Calu3 (cell line): ENCODE results near the gene CASK. TPM values are rescaled to one million over a fixed set of nuclear protein-coding genes. Genes with fewer than 3 reads are reported as not detected.

Source experiments
- BruUV-seq: library from RNA; stranded (reverse); fragments of 400-500 nt; replicated peaks from 2 replicates; lab custom pipeline; 2021; lab: Mats Ljungman, UMichigan
- CTCF ChIA-PET: fragments of 300-600 bp; sonication (Branson Sonifier 250); formaldehyde crosslinking; loops from one replicate; lab custom pipeline; 2022; ENCODE audit warnings: antibody characterized with exemption; lab: Charles Lee
- DNase-seq: peaks from one replicate; pipeline ENCODE4 v3.0.0; 2022
- H3K27ac Mint-ChIP-seq: one replicate; pipeline ENCODE4 v1.8.0; 2022; ENCODE audit warnings: mixed read lengths; ENCODE audit not compliant: unreplicated experiment
- H3K27me3 Mint-ChIP-seq: one replicate; pipeline ENCODE4 v1.8.0; 2022; ENCODE audit warnings: mixed read lengths; ENCODE audit not compliant: unreplicated experiment
- H3K36me3 Mint-ChIP-seq: one replicate; pipeline ENCODE4 v1.8.0; 2022; ENCODE audit warnings: mild to moderate bottlenecking, moderate library complexity, mixed read lengths; ENCODE audit not compliant: insufficient read depth, unreplicated experiment
- H3K4me1 Mint-ChIP-seq: one replicate; pipeline ENCODE4 v1.8.0; 2022; ENCODE audit warnings: mild to moderate bottlenecking, low read depth, mixed read lengths; ENCODE audit not compliant: unreplicated experiment
- H3K4me3 Mint-ChIP-seq: one replicate; pipeline ENCODE4 v1.8.0; 2022; ENCODE audit warnings: mild to moderate bottlenecking, low read depth, moderate library complexity, mixed read lengths; ENCODE audit not compliant: unreplicated experiment
- H3K9me3 Mint-ChIP-seq: one replicate; pipeline ENCODE4 v1.8.0; 2022; ENCODE audit warnings: low read depth, mixed read lengths; ENCODE audit not compliant: unreplicated experiment
- intact Hi-C: fragments of 100-400 bp; cut with micrococcal nuclease; formaldehyde crosslinking; loops from one replicate; pipeline ENCODE4 v1.10.0; 2022; ENCODE audit not compliant: unreplicated experiment
- total RNA-seq: library from RNA; stranded (reverse); gene quantifications from 2 replicates; pipeline ENCODE4 v1.2.3, GENCODE V29; 2022
- TF ChIP-seq, protein P1 (sequence below): fragments of 200-600 bp; IDR thresholded peaks from one replicate; pipeline ENCODE4 v1.8.0; 2022; ENCODE audit warnings: antibody characterized with exemption; ENCODE audit not compliant: unreplicated experiment

CASK gene
- total RNA-seq, 1 experiment from 2014 or later = 157 TPM

DNA sequence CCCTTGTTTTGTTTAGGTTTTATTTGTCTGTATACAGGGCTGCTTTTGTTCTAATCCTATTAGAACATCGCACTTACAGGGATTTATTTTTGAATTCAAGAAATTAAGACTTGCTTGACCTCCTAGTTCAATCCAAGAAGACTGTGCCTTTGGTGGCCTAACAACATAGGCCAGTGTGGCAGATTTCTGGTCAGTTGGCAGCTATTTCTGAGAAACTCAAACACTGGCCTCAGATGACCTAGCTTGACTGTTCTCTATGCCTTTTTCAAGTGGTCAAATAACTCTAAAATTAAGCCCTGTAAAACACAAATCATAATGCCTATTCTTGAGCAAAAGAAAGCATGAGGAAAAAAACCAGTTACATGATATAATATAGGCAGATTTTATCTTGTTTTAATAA is 323.8 kb downstream of the CASK start:
- no peak overlapping the region for H3K27ac Mint-ChIP-seq
- no peaks in the 10 kb centered on the region for H3K27me3 Mint-ChIP-seq
- no peak overlapping the region for H3K4me3 Mint-ChIP-seq
- intact Hi-C loops = no loop called here
- no peak for DNase-seq
- peaks cover 8% of the 10 kb centered on the region for H3K4me1 Mint-ChIP-seq
- no TSS peak for BruUV-seq
- CTCF ChIA-PET = no interaction called here
- TF ChIP-seq, protein P1, sequence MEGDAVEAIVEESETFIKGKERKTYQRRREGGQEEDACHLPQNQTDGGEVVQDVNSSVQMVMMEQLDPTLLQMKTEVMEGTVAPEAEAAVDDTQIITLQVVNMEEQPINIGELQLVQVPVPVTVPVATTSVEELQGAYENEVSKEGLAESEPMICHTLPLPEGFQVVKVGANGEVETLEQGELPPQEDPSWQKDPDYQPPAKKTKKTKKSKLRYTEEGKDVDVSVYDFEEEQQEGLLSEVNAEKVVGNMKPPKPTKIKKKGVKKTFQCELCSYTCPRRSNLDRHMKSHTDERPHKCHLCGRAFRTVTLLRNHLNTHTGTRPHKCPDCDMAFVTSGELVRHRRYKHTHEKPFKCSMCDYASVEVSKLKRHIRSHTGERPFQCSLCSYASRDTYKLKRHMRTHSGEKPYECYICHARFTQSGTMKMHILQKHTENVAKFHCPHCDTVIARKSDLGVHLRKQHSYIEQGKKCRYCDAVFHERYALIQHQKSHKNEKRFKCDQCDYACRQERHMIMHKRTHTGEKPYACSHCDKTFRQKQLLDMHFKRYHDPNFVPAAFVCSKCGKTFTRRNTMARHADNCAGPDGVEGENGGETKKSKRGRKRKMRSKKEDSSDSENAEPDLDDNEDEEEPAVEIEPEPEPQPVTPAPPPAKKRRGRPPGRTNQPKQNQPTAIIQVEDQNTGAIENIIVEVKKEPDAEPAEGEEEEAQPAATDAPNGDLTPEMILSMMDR = no peak
- H3K9me3 Mint-ChIP-seq = peaks cover 3% of the 10 kb centered on the region
- no peaks in the 10 kb centered on the region for H3K36me3 Mint-ChIP-seq

DNA sequence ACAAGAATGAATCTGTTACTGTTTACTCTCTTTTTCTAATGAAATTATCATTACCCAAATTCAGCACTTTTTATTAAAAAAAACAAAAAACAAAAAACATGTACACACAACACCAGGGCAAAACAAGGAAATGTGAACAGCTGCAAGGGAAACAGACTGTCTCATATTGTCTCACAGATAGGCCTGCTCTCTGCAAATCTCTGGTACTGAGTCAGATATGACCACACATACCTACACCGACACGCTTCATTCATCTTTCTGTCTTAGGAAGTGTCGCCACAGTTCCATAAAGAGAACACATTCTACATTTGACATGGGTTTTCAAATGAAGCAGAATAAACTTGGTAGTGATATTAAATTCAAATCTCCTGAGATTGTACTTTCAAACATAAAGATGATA is 326.8 kb downstream of the CASK start:
- Mint-ChIP-seq H3K9me3 (peaks cover 3% of the 10 kb centered on the region), H3K4me1 (peaks cover 8% of the 10 kb centered on the region), H3K27me3 (no peaks in the 10 kb centered on the region), H3K4me3 (no peak overlapping the region), H3K27ac (no peak overlapping the region), H3K36me3 (no peaks in the 10 kb centered on the region)
- intact Hi-C loops = no loop called here
- CTCF ChIA-PET = no interaction called here
- TF ChIP-seq, protein P1 = no peak
- no peak for DNase-seq
- BruUV-seq = no TSS peak

DNA sequence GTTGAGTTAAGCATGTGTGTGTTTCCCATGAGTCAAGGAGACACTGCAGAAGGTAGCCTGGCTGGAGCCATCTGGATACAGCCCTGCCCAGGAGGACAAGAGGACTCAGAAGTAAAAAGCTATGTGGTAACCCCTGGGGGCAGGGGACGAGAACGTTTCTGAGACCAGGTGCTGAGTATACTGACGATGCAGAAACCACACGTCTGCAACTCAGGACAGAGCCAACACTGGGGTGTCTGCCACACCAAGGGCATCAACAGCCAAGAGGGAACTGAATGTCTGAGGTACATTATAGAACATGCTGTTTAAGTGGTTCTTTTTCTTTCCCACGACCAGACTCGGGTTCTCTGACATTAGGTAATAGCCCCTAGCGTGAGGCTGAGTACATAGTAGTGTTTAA is 328.7 kb downstream of the CASK start:
- Mint-ChIP-seq H3K4me1 (no peaks in the 10 kb centered on the region), H3K4me3 (no peak overlapping the region), H3K27ac (no peak overlapping the region), H3K27me3 (no peaks in the 10 kb centered on the region), H3K36me3 (no peaks in the 10 kb centered on the region), H3K9me3 (no peaks in the 10 kb centered on the region)
- BruUV-seq = no TSS peak
- TF ChIP-seq, protein P1 = no peak
- no peak for DNase-seq
- intact Hi-C loops = no loop called here
- CTCF ChIA-PET = interaction anchor here (0.6 kb wide), 1 partner anchor 50 kb away, joined by 6 read pairs; no protein-coding TSS in a partner anchor

DNA sequence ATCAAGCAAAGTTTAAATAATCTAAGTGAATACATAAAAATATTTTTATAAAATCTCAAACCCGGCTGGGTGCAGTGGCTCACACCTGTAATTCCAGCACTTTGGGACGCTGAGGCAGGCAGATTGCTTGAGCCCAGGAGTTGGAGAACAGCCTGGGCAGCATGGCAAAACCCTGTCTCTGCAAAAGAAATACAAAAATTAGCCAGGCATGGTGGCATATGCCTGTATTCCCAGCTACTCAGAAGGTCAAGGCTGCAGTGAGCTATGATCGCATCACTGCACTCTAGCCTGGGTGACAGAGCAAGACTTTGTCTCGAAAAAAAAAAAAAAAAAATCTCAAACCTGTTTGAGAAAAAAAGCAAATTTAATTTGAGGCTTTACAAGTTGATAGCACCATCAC is 331.4 kb downstream of the CASK start:
- no TSS peak for BruUV-seq
- Mint-ChIP-seq H3K9me3 (no peaks in the 10 kb centered on the region), H3K27ac (no peak overlapping the region), H3K4me1 (no peaks in the 10 kb centered on the region), H3K36me3 (no peaks in the 10 kb centered on the region), H3K4me3 (no peak overlapping the region), H3K27me3 (no peaks in the 10 kb centered on the region)
- intact Hi-C loops = no loop called here
- no peak for DNase-seq
- CTCF ChIA-PET = no interaction called here
- TF ChIP-seq, protein P1 = no peak
